CD4-positive, alpha-beta T cell treated with Interleukin-12 subunit alpha and Interleukin-12 subunit beta, for 1 hour (primary cell): ENCODE data around the gene LPAR2.

Source experiments
- DNase-seq: peaks from one replicate; pipeline ENCODE4 v3.0.0-alpha.2; 2020

Gene LPAR2

DNA sequence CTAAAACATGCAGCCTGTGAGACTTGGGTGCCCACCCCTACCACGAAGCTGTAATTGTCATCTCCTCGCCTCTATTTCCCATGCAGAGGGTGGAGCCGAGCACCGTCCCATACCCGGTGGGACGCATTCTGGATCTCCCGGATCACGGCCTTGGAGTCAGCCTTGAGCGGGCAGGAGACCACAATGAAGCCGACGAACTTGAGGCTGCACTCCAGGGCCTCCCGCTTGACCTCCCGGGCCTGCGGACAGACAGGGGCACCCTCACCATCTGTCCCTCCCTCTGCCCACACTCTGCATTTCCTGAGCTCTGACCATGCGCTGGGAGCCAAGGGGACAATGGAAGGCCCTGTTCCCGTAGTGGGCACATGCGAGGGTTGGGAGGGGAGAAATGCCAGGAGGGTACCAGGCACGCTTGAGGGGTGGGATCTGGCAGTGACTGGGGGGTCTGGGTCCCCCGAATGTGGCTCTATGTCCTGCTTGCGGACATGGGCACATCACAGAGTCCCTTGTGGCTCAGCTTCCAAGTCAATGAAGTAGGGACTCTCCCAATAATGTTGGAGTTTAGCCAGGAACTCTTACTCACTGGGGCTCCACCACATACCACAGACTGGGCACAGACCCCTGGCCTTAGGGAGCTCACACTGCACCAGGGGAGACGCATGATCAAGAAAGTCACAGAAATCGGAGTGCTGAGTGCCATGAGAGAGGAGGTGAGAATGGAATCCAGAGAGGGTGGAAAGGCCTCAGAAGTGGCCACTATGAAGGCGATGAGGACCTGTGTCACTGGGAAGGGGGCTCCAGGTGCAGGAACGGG, 24.7 kb upstream of the LPAR2 start:
- no peak for DNase-seq

DNA sequence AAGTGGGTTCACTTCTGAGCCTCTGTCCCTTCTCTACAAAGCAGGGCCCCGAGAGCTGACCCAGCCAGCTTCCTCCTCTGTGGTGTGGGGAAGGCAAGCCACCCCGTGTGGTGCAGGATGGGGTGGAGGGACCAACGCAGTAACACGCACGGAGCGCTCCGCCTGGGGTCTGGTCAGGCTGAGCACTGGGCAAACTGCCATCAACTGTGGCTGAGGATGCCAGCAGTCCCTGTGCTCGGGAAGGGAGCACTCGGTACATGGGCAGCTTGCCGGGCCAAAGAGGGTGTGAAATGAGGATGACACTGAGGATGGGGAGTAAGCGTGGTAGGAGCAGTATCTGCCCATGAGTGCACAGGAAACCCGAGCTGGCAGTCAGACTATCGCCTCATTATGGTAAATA, 23.1 kb upstream of the LPAR2 start:
- DNase-seq: no peak

DNA sequence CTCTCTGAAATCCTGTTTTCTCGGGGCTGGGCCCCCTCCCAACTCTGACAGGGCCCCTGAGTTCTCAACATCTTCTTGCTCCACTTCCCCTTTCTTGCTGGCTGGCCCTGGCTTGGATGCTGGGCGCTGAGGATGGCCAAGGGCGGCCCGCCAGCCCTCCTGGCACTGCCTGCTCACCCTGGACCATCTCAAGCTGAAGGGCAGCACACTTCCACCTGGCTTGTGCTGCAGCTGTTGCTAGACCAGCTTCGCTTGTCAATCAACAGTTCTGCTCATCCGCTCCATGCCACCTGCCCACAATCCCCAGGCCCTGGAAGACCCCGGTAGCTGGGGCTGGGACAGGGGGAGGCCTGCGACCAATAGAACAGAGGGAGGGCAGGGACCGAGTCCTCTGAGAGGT, 22.3 kb upstream of the LPAR2 start:
- DNase-seq: no peak

DNA sequence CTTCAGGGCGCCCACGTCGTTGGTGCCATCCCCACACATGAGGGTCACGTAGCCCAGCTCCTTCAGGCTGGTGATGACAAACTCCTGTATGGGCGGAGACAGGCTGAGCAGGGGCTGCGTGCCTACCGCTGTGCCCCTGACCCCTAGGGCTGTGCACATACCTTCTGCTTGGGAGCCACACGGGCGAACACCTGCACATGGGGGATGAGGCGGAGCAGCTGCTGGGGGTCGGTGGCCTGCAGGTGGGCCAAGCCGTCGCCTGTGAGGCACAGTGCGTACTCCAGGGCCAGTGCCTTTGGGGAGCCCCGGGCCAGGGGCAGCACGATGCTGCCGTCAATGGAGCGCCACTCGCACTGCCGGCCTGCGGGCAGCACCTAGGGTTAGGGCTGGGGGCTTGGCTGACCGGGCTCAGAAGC, 21.6 kb upstream of the LPAR2 start:
- no peak for DNase-seq

DNA sequence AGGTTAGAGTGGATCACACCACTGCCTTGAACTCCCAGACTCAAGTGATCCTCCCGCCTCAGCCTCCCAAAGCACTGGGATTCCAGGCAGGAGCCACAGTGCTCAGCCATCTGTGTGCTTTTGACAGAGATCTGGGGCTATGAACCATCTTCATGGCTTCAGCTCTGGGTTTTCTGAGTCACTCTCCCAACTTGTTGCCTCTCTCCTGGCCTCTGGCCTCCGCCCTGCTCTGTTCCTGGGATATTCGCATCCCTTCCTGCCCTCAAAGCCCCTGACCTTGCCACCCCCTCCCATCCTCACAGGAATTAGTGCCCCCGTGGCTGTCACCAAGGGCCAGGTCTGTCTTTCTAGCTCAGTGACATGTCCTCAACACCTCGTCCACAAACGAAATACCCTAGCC, 21.1 kb upstream of the LPAR2 start:
- DNase-seq: no peak

DNA sequence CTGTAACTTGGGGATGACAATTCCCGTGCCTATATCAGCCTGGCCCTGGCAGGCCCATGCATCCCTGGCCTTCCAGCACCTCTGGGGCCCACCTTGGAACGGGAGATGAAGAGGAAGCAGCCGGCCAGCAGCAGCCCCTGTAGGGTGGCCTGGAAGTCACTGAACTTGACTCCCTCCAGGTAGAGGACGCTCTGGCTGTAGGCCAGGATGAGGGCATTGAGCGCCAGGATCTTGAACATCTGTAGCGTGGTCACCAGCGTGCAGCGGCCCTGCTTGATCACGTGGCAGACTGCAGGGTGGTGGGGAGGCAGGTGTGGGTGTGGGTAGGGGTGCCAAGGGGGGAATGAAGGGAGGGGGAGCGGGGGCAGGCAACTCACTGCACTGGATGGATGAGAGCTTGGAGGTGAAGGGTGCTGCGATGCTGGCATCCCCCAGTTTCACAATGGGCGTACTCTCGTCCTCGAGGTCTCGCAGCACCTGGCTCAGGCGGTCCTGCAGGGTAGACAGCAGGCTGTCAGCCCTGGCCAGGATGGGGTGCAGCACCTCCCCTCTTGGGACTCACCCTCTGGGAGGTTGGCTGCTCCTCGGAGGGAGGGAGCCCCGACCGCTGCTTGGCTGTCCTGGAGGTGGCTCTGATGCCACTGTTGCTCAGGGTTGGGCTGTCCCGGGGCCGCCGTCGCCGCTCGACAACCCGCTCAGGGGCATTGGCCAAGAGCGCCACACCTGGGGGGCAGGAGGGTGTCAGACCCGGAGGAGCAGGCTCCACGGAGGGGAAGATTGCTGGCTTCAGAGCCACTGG, 19.2 kb upstream of the LPAR2 start:
- DNase-seq: no peak

DNA sequence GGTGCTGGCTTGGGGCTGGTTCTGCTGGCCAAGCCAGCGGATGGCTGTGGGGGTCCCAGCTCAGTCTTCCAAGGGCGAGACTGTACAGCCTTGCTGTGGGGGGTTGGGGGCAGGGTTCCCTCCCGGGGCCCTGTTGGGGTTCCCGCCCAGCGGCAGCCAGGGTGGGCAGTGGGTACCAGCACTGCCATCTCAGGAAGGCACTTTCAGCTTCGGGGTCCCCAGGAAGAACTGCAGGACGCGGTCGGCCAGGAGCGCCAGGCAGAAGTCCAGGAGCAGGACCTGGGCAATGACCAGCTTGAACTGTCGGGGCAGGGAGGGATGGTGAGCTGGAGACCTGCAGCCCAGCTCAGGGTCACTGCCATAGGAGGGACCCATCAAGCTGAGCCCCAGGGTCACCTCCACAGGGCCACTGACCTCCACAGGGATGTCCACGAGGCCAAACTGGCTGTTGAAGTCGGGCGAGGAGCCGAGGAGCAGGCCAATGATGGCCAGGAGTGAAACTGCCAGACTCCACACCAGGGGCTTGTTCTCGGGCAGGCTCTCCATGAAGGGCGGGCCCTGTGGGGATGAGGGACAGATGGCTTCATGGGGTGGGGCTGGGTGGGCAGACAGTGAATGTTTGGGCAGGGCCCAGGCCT, 17.3 kb upstream of the LPAR2 start:
- no peak for DNase-seq

DNA sequence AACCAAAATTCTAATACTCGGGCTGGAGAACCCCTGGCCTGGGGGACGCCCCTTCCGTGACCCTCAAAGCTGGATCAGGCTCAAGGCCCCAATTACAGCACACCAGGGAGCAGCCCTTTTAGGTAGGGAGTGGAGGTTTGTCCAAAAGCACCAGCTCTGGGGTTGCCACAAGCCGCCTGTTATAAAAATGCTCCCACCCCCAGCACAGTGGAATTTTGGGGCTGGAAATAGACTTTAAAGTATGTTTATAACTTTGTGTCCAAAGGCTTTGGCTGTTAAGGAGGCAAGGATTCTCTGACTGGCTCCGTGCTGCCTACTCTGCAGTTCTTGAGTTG, 16.0 kb upstream of the LPAR2 start:
- DNase-seq: no peak

DNA sequence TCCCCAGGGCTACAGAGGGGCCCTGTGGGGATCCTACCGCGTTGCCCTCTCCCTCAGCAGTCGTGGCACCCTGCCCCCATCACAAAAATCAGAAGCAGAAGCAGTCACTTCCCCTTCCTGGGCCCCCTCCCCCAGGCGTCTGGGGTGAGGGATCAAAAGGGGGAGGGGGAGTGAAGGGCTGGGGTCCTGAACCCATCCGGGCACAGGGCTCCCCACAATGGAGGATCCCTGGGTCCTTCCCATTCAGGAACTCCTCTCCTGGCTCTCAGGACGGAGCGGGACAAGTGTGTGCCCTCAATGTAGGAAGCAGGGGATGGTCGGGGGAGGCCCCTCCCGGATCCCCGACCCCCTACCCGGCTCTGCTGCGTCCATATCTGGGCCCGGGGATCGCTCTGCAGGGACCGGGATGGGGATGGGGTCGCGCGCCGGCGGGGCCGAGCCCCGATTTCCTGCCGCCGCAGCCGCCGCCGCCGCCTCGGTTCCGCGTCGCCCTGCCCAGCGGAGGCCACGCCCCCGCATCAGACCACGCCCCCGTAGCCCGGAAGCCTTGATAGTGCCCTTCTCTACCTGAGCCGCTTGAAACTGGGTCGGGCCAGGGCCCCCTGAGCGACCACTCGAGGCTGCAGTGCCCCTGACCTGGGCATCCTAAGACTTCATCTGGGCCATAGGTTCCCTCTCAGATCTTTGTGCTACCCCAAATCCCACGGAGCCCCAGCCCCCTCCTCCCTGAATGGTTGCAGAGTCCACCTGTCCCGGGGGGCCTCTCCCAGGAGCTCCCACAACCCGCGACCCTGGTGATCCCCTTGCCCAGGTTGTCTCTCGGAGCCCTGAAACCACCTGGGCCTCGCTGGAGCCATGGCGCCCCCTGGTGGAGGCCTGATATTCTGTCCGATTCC, 15.4 kb upstream of the LPAR2 start, which contains the start of gene GMIP:
TSS of gene GMIP (minus strand) at position 500 of the 896 bp plus-strand sequence. CDS start at position 372, 128 bp downstream.
- DNase-seq: peak; percentile 91

DNA sequence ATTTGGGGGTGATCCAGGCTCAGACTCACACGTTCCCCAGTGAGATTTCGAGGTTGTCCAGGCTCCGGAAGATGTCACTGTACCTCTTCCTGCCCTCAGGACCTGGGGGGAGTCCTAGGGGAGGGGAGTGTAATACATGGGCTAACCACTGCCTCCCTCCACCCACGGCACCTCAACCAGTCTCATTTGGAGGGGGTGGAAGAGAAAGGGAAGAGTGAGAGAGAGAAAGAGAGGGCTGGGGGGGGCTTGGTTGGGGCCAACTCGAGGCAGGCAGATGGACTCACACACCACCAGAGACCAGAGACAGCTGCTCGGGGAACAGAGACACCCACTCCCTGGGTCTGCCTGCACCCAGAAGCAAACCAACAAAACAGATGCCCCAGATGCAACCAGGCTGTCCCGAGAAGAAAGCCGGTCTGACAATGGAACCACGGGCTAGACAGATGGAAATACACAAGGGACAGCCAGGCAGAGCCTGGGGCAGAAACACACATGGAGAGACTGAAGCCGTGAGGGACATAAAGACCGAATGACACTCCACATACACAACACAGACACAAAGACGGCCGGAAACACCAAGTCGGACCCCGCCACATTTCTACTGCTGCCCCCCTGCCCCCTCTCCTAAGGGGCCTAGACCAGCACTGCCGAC, 14.6 kb upstream of the LPAR2 start:
- peak; percentile 66 for DNase-seq

DNA sequence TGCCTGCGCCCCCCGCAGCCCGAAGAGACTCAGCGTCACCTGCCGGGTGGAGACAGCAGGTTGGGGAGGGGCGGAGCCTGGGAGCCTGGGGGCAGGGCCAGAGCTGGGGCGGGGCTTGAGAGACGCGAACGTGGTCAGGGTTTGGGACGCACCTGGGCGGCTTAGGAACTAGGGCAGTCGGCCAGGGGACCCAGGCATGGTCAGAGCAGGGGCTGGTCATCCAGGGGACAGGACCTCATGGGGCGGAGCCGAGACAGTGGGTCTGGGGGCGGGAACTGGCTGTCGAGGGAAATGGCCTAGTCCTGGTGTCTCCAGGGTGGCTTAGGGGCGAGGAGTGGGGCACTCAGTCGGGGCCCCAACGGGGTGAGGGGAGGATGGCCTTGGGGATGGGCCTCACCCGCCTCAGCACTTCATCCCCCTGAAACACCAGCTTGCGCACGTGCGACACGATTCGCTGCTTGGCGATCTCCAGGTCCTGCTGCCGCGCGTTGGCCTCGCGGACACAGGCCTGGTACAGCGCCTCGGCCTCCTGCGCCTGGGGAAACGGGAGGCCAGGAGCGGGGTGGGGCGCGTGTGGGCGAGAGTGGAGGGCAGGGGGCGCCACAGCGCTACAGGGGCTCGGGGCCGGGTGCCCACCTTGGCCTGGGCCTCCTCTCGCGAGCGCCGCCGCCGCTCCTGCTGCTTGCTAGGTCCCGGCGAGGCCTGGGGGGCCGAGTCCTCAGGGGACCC, 9.7 kb upstream of the LPAR2 start:
- DNase-seq: no peak

DNA sequence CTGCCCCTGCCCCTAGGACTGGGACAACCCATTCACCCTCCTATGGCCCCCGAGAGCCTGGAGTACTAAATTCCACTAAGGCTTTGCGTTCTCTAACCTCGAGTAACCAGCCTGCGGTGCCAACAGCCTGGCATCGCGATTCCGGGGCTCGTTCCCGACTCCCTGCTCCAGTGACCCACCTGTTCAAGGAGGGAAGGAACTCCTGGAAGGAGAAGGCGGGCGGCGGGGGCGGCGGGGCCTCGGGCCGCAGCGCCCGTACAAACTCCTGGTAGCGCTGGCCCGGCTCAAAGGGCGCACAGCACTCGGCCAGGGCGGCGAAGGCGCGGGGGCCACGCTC, 9.1 kb upstream of the LPAR2 start:
- DNase-seq: no peak

DNA sequence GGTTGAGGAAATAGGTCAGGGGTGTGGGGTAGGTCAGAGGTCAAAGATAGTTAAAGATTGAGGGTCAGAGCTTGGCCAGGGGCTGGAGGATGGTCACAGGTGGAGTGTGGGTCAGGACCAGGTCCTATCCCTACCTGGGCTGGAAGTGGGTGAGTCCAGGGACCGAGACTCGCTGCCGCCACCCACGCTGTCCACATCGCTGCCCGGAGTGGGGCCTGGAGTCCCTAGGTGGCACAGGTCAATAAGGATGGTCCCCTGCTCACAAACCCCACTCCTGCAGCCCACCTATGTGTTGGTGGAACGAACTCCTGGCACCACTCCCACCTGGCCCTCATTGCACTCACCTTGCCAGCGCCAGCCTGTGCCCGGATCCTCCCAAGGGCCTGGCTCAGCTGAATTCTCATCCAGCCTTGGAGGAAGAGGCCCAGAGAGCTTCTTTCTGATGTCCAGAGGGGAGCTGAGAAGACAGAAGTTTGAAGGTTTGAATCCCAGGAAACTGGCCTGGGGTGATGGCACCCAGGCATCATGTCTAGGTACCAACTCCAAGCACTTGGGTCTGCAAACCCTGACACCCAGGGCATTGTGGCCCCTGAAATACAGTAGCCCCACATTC, 8.7 kb upstream of the LPAR2 start:
- DNase-seq: no peak

DNA sequence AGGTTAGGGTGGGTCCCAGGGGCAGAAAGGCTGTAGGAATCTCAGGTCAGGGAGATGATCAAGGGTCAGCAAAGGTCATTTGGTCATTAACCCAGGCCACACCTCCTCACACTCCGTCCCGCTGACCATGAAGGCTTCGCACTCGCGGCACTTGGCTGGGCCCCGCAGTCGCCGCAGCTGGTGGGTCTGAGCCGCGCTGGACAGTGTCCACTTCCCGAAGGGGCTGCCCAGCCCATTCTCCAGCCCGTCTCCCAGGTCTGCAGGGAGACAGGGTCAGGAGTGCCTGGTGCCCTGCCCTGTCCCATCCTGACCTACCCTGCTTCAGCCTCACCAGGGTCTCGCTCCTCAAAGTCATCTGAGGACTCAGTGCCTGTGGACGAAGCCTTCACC, 7.3 kb upstream of the LPAR2 start:
- no peak for DNase-seq

DNA sequence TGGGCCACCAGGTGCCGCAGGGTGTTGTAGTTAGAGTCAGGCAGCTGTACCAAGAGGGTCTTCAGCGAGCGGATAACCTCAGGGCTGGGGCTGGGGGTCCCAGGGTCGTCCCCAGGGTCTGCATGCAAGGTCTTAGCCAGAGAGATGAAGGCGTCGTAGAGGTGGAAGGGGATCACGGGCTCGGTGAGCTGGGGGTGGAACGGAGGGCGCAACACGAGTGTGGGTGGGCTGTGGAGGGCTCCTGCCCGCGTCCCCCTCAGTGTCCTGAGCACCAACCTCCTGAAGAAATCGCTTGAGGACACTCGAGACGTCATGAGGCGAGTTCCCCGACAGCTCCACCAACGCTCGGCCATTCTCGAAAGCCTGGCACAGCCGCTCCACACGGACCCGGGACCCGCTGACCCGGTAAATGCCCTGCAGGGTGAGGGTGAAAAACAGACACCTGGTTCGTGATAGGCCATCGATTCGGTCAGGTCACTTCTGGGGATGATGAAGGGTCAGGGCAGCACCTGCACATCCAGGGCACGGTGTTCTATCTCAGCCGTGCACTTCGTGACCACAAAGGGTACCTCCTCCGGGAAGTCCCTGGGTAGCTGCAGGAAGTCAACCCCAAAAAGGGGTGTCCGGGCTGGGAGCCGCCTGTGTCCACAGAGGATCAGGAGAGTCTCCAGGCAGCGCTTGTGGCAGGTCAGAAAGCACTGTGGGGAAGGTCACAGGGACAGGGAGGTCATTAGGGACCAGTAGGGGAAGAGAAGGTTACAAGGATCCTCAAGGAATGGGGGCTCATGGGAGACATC, 6.7 kb upstream of the LPAR2 start:
- no peak for DNase-seq

DNA sequence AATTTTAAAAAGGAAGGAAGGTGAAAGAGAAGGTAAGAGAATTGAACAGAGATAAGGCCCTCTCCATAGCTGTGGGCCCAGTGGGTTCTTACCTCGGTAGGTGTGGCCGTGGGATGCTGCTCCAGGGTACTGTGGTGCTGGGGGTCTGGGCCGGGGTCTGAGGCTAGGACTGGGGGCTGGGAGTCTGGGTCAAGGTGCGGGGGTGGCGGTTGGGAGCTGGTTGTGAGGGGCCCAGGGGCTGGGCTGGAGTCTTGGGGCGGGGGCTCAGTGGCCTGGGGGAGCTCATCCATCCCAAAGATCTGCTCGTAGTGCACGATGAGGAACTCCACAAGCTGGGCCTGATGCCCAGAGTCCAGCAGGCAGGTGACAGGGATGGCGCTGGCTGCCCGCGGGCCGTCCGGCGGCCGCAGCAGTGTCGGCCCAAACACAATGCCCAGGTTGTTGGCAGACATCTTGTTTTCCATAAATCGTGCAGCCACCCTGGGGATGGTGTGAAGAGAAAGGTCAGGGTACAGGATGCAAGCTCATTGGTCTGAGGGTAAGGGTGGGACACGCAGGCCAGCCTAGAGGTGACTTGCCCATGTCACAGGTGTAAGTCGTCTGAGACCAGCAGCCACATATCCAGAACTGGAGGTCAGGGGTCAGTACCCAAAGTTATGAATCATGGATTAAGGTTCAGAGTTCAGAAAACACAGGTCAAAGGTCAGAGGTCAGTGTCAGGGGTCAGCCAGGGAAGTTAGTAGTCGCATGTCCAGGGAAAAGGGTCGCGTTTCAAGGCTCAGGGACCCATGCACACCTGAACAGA, 5.9 kb upstream of the LPAR2 start:
- DNase-seq: no peak

DNA sequence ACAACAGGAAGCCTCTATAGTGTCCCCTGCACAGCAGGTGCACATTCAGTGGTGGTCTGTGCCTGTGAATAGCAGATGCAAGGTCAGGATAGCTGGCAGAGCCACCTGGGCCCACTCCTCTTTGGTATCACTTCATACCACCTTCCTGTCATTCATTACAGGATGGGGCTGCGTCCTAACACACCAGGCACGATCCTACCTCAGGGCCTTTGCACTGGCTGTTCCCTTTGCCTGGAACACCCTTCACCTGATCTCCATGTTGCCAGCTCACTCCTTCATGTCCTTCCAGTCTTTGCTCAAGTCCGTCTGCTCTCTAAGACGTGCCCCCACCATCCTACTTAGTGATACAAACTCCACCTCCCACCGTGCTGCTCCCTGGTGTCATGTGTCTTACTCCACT, 4.6 kb upstream of the LPAR2 start:
- no peak for DNase-seq

DNA sequence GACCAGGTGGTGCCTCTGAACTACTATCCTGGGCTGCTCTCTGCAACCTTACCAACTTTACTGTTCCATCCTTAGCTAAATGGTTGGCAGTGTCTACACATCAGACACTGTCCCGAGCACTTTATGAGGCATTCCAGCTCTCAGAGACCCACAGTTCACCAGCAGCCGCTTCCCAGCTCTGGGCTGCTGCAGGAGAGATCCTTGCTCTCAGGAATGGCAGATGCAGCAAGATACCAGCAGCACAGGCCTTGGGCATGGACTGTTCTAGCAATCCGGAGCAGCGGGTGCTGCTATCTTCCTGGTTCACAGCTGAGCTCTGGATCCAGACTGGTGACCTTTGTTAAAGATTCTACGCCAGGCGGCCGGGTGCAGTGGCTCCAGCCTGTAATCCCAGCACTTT, 3.3 kb upstream of the LPAR2 start:
- DNase-seq: no peak

DNA sequence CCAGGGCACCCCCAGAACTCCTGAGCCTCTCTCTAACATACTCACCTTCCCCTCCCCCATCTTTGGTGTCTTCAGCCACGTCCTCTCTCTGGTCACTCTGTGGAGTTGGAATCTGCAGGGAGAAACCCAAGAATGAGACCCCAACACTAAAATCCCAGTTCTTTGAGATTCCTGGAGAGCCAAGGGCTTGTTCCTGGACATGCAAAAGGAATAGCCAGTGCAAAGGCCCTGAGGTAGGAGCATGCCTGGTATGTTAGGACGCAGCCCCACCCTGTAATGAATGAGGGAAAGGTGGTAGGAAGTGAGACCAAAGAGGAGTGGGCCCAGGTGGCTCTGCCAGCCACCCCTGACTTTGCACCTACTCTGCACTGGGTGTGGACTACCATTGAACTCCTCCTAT, 2.4 kb upstream of the LPAR2 start:
- no peak for DNase-seq

DNA sequence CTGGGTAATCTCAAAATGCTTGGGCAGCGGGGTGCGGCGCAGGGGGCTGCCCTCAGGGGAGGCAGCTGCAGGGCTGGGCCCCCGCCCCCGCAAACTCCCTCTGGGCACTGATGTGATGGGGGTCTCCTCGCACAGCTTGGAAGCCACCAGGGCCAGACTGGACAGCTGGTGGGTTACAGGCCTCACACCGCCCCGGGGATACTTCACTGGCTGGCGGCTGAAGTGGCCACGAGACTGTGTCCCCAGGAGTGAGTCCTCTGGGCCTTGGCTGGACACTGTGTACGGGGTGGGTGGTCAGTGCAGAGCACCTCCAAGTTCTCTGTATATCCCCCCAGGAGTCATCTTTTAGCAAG, 2.0 kb upstream of the LPAR2 start:
- DNase-seq: no peak
